Measurements from ENCODE around the gene SLC17A5. TPM values are rescaled to one million over a fixed set of nuclear protein-coding genes. Genes with fewer than 3 reads are reported as not detected.

The SLC17A5 gene
- total and polyA plus RNA-seq, 9 of the 15 experiments (the other 6 are each of a cell fraction or from before 2014, with no cell fraction given) = 1.3 to 7.2 (median 3.4) TPM

- H3K4me2 ChIP-seq (ENCODE audit: insufficient read depth, low read length) = no peak overlapping the region
- ATAC-seq (peak; percentile 19), DNase-seq (ENCODE audit: extremely low read depth in 1 of 4, low spot score in 3 of 4) (peak in 3 of 4 experiments; percentile 26 to 39 (median 31)), FAIRE-seq (no peak)
- H3K9ac ChIP-seq (ENCODE audit: insufficient read depth in 1 of 2, low read depth in 2 of 2, low read length in 2 of 2) = no peak overlapping the region; a peak in 1 of 4 replicates
- peaks cover 4 to 19% of the 10 kb centered on the region in 2 experiments; a peak in 4 of 5 replicates for H3K4me1 ChIP-seq (replicated peaks in 1 of 2; ENCODE audit: control insufficient read depth in 2 of 2, insufficient read depth in 2 of 2, low read length in 2 of 2)
- no peaks in the 10 kb centered on the region for H3K79me2 ChIP-seq (ENCODE audit: control insufficient read depth, insufficient read depth, low read length)
- POLR2A ChIA-PET = interaction anchor here (0.7 to 4.3 kb wide), 4 partner anchors 13 to 46 kb away, joined by 3 to 24 read pairs (median 4); partner anchors contain the start of gene EEF1A1
- H4K20me1 ChIP-seq (replicated peaks; ENCODE audit: control insufficient read depth, insufficient read depth, low read length) = no peaks in the 10 kb centered on the region
- intact Hi-C loops (cut with micrococcal nuclease) = no loop called here
- CTCF ChIA-PET (ENCODE audit: low intra/inter-chr PET ratio) = no interaction called here
- H3K9me3 ChIP-seq (replicated peaks; ENCODE audit: control insufficient read depth, insufficient read depth, low read depth, low read length) = no peaks in the 10 kb centered on the region
- H3K27me3 ChIP-seq (ENCODE audit: control insufficient read depth in 2 of 2, insufficient read depth in 2 of 2, low read length in 2 of 2) = no peaks in the 10 kb centered on the region
- in situ Hi-C loops (cut with MboI) = no loop called here
- no TSS peak for BruUV-seq (replicated peaks)
- no peak overlapping the region for H3K4me3 ChIP-seq
- WGBS (ENCODE audit: insufficient coverage, low coverage, missing lambda C conversion rate) = 49% methylated on average over 8 of the region's 8 CpGs
- H3K9me1 ChIP-seq (ENCODE audit: control insufficient read depth, insufficient read depth, low read length) = no peaks in the 10 kb centered on the region
- H3K36me3 ChIP-seq (ENCODE audit: control insufficient read depth, insufficient read depth, low read length) = no peaks in the 10 kb centered on the region
- peak overlapping the region; percentile 64; the same call in 1 of the 2 replicates for H2AFZ ChIP-seq (ENCODE audit: low read depth, low read length)
- no peak overlapping the region for H3K27ac ChIP-seq (ENCODE audit: extremely low read depth, low read depth, low read length)
- peak; percentile 58 for TF ChIP-seq CEBPG (CRISPR knock-in tag; IDR thresholded peaks at IDR 0.05)
- peak in 1 of 2 experiments; percentile 74; a peak in 2 of 4 replicates for TF ChIP-seq CEBPG (tag; conservative IDR thresholded peaks at IDR 0.05 in 1 of 2, IDR thresholded peaks at IDR 0.05 in 1 of 2)
- TF ChIP-seq ZNF212 (CRISPR knock-in tag; IDR thresholded peaks at IDR 0.05) = no peak
- TF ChIP-seq MGA (IDR thresholded peaks at IDR 0.05) = peak; percentile 47
- TF ChIP-seq CREB5 (CRISPR knock-in tag; IDR thresholded peaks at IDR 0.05) = no peak
- 0 out of 2 replicates have a peak, but pooled peaks have one; percentile 29 for TF ChIP-seq ATF3 (IDR thresholded peaks at IDR 0.05)
- TF ChIP-seq ATF3 (CRISPR knock-in tag; conservative IDR thresholded peaks at IDR 0.05) = no peak
Measured at GRCh38 chr6:73566954-73567591, 86.7 kb downstream of the SLC17A5 start.

All from K562 (cell line).